HAP-1 (cell line): ENCODE results near the gene MKLN1.
A peak's percentile ranks its signal among the peaks of the same experiment; 100 is the strongest.

ENCODE experiments used
- DNase-seq, 2 experiments: peaks; one replicate each; pipeline ENCODE4 v3.0.0-alpha.2; 2016 to 2020; ENCODE audit warnings: low spot score in 2 of 2
- H3K27me3 ChIP-seq: fragments of 250-450 bp; sonication (Bioruptor Pico); 2 replicates; pipeline ENCODE4 v1.5.1; 2020; ENCODE audit warnings: low read depth, mild to moderate bottlenecking, moderate library complexity
- H3K36me3 ChIP-seq: fragments of 250-450 bp; sonication (Bioruptor Pico); replicated peaks from 2 replicates; pipeline ENCODE4 v1.5.1; 2020; ENCODE audit warnings: mild to moderate bottlenecking
- H3K4me1 ChIP-seq: fragments of 250-450 bp; sonication (Bioruptor Pico); 2 replicates; pipeline ENCODE4 v1.5.1; 2020; ENCODE audit warnings: mild to moderate bottlenecking
- H3K4me3 ChIP-seq: fragments of 250-450 bp; sonication (Bioruptor Pico); 2 replicates; pipeline ENCODE4 v1.5.1; 2020; ENCODE audit warnings: mild to moderate bottlenecking, moderate library complexity
- H3K9me3 ChIP-seq: fragments of 250-450 bp; sonication (Bioruptor Pico); 2 replicates; pipeline ENCODE4 v1.5.1; 2020; ENCODE audit warnings: mild to moderate bottlenecking, moderate library complexity
- in situ Hi-C: fragments of 300-500 bp; cut with MboI; formaldehyde crosslinking; loops from 3 replicates; pipeline ENCODE4 v1.14.3; 2020; ENCODE audit warnings: low sequenced_read_pairs, inconsistent platforms, mixed read lengths

MKLN1 gene

DNA sequence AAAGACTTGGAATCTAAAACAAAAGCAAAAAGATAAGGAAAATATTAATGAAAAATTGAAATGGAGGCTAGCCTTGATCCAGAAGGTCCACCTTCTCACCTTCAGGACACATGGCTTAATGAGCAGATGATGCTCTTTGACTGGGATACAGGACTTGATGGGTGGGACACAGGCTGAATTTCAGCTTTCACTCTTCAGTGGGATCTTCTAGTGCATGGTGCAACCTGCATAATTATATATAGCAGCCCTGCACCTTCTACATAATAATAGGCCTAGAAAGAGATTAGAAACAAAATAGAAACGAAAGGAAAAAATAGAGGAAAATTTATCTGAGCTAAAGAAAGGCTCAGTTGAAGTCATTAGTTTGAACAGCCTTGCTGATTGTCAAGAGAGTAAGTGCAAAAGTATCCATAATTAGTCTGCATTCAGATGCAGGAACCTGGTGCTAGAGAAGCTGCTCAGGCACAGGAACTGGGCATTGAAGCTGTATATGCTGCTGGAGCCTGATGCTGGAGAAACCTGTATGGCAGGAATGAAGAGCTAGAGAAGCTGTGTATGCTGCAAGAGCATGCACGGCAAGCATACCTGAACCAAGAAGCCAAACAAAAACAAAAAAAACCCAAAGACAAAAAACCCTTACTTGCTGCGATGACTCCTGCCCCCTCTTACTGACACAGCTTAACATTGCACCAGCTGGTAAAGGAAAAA is 19.4 kb downstream of the MKLN1 start:
- peaks cover 35% of the 10 kb centered on the region for H3K4me1 ChIP-seq
- in situ Hi-C loops: no loop called here
- no peaks in the 10 kb centered on the region for H3K36me3 ChIP-seq
- DNase-seq: peak; percentile 68 to 94
- no peak overlapping the region for H3K4me3 ChIP-seq
- no peaks in the 10 kb centered on the region for H3K9me3 ChIP-seq
- no peaks in the 10 kb centered on the region for H3K27me3 ChIP-seq

DNA sequence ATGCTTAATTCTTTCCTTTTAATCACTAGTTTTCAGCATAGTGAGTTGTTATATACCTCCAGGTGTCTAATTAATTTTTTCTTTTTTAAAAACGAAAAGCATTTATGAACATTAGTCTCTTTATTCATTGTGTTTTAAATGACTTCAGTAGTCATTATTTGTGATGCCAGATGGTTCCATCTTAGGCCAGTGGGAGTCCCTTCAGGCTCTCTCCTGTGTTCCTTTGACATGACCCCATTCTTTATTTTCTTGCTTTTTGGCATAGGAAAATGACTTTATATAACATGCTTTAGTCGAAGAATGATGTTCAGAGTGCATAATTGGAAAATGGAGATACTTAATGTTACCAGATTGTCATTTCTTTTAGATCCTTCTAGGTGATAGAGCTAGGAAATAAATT is 24.4 kb downstream of the MKLN1 start:
- peaks cover 43% of the 10 kb centered on the region for H3K4me1 ChIP-seq
- H3K4me3 ChIP-seq: no peak overlapping the region
- H3K27me3 ChIP-seq: no peaks in the 10 kb centered on the region
- DNase-seq: no peak
- no peaks in the 10 kb centered on the region for H3K9me3 ChIP-seq
- in situ Hi-C loops: no loop called here
- H3K36me3 ChIP-seq: no peaks in the 10 kb centered on the region; the same call in 1 of the 2 replicates

GRCh38 chr7:131354390-131354789 is 26.7 kb downstream of the MKLN1 start:
- DNase-seq: no peak
- H3K4me3 ChIP-seq: no peak overlapping the region
- in situ Hi-C loops: no loop called here
- H3K4me1 ChIP-seq: peaks cover 27% of the 10 kb centered on the region
- H3K27me3 ChIP-seq: no peaks in the 10 kb centered on the region
- no peaks in the 10 kb centered on the region for H3K9me3 ChIP-seq
- H3K36me3 ChIP-seq: no peaks in the 10 kb centered on the region; the same call in 1 of the 2 replicates

DNA sequence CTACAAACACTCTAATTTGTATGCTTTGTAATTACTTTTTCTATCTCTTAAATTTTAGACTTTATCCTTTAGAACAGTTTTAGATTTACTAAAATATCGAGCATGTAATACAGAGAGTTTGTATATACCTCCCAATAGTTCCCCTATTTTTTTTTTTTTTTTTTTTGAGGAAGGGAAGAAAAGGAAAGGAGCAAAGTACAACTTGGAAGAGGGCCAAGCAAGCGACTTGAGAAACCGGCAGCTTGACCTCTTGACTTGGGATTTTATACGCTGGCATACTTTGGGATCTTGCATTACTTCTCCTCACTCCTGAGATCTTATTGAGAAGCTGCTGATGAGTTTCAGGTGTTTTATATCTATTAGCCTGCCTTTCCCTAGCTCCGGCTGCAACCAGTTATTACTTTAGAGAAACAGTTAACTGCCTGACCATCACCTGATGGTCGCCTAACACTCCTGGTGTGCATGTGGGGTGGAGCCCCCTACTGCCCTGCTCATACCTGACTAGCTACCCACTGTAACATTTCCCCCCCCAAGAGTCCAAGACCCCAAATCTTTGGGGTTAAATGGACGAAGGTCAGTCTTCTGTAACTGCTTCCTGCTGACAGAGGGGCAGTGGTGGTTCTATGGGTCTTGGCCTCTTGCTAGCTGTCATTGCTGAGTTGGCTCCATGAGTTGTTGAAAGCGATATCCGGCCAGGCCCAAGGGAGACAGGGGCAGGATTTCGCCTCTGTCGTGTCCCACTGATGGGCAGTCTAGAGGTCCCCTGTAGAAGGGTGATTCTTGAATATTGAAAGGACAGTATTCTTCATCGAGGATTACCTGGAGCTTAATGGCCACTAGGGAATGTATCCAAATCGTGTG is 28.5 kb downstream of the MKLN1 start:
- H3K4me1 ChIP-seq: peaks cover 22% of the 10 kb centered on the region
- H3K4me3 ChIP-seq: no peak overlapping the region
- in situ Hi-C loops: no loop called here
- no peaks in the 10 kb centered on the region for H3K9me3 ChIP-seq
- no peaks in the 10 kb centered on the region; the same call in 1 of the 2 replicates for H3K36me3 ChIP-seq
- H3K27me3 ChIP-seq: no peaks in the 10 kb centered on the region
- DNase-seq: no peak

DNA sequence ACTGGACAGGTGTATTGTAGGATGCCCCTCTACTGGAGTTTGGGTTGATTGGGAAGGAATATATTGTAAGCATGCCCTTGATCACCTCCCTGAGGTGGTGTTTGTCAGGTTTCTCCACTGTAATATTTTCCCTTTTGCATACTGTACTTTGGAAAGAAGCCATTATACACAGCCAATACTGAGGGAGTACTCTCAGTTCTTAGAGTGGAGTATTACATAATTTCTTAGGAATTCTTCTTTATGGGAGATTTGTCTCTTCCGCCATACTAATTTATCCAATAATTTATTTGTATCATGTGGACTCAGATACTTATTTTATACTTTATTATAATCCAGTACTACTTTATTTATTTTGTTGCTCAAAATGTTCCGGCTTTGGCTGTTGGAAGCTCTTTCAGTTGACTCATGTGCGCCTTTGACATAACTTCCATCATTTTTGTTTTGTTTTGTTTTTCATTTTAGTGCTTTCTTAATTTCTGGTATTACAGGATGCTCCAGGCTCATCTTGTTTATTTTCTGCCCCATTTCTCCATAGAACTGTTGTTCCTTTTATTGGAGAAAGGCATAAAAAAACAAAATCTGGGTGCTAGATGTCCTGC is 29.7 kb downstream of the MKLN1 start:
- no peak overlapping the region for H3K4me3 ChIP-seq
- DNase-seq: no peak

GRCh38 chr7:131358636-131359035 is 31.0 kb downstream of the MKLN1 start:
- Histone ChIP-seq H3K27me3 (no peaks in the 10 kb centered on the region), H3K36me3 (no peaks in the 10 kb centered on the region), H3K4me3 (no peak overlapping the region), H3K4me1 (peaks cover 7% of the 10 kb centered on the region; the same call in 1 of the 2 replicates), H3K9me3 (no peaks in the 10 kb centered on the region)
- DNase-seq: no peak
- in situ Hi-C loops: no loop called here

More for the DNA sequence above, 29.7 kb downstream of the MKLN1 start:
- no peaks in the 10 kb centered on the region; the same call in 1 of the 2 replicates for H3K36me3 ChIP-seq
- in situ Hi-C loops: no loop called here
- no peaks in the 10 kb centered on the region for H3K9me3 ChIP-seq
- peaks cover 17% of the 10 kb centered on the region for H3K4me1 ChIP-seq
- no peaks in the 10 kb centered on the region for H3K27me3 ChIP-seq

GRCh38 chr7:131359136-131359776 is 31.6 kb downstream of the MKLN1 start:
- Histone ChIP-seq H3K27me3 (no peaks in the 10 kb centered on the region), H3K36me3 (no peaks in the 10 kb centered on the region), H3K4me3 (no peak overlapping the region), H3K4me1 (peaks cover 6% of the 10 kb centered on the region; the same call in 1 of the 2 replicates), H3K9me3 (no peaks in the 10 kb centered on the region)
- no peak for DNase-seq
- in situ Hi-C loops: no loop called here

GRCh38 chr7:131363719-131364118 is 36.0 kb downstream of the MKLN1 start:
- DNase-seq: no peak
- H3K27me3 ChIP-seq: no peaks in the 10 kb centered on the region
- H3K4me1 ChIP-seq: peaks cover 23% of the 10 kb centered on the region
- H3K9me3 ChIP-seq: no peaks in the 10 kb centered on the region
- no peaks in the 10 kb centered on the region for H3K36me3 ChIP-seq
- in situ Hi-C loops: no loop called here
- no peak overlapping the region for H3K4me3 ChIP-seq

- in situ Hi-C loops: no loop called here
- H3K27me3 ChIP-seq: no peaks in the 10 kb centered on the region
- H3K36me3 ChIP-seq: no peaks in the 10 kb centered on the region
- no peaks in the 10 kb centered on the region for H3K9me3 ChIP-seq
- H3K4me1 ChIP-seq: peaks cover 21% of the 10 kb centered on the region
- no peak for DNase-seq
- H3K4me3 ChIP-seq: no peak overlapping the region
Observed at GRCh38 chr7:131364767-131365344, 37.2 kb downstream of the MKLN1 start.

DNA sequence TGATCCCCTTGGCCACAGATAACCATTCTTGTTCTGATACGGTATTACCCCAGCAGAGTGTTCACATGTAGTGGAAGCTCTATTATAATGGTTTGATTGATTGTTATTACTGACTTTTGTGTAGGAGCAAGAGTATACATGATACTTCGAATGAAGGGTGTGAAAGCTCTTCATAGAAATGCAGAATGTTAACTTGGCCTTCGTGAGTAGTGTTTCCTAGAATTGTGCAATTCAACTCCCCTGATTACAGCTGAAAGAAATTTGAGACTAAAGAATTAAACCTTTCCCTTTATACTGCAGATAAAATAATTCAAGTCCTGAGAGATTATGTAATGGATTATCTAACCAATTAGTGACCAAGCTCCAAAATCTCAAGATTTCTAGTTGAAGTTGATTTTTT is 38.2 kb downstream of the MKLN1 start:
- Histone ChIP-seq H3K27me3 (no peaks in the 10 kb centered on the region), H3K9me3 (no peaks in the 10 kb centered on the region), H3K4me1 (peaks cover 23% of the 10 kb centered on the region), H3K36me3 (no peaks in the 10 kb centered on the region), H3K4me3 (no peak overlapping the region)
- in situ Hi-C loops: no loop called here
- peak in 1 of 2 experiments; percentile 94 for DNase-seq

GRCh38 chr7:131369354-131369753 is 41.7 kb downstream of the MKLN1 start:
- H3K4me1 ChIP-seq: peaks cover 33% of the 10 kb centered on the region
- no peaks in the 10 kb centered on the region for H3K27me3 ChIP-seq
- no peaks in the 10 kb centered on the region for H3K36me3 ChIP-seq
- in situ Hi-C loops: no loop called here
- no peak overlapping the region for H3K4me3 ChIP-seq
- no peak for DNase-seq
- H3K9me3 ChIP-seq: no peaks in the 10 kb centered on the region

DNA sequence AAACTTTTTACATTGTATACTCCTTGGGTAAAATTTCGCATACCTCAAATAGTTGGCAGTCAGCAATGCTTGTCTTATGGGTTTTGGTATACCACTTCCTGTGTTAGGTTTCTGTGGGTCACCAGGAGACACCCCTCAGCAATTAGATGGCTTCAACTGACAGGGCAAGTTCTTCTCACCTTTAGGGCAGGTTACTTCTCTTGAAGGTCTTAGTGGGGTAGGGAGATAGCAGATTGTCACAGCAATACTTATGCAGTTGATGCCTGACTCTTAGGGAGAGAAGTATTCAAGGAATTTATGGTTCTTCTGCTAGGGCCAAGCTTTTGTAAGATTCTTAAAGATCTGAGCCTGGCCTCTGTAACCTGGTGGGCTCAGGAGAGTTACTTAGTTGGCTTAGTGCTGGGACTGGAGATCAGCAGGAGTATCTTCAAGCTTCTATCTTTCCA is 42.9 kb downstream of the MKLN1 start:
- H3K4me3 ChIP-seq: no peak overlapping the region
- no peak for DNase-seq
- no peaks in the 10 kb centered on the region for H3K9me3 ChIP-seq
- in situ Hi-C loops: no loop called here
- peaks cover 23% of the 10 kb centered on the region for H3K4me1 ChIP-seq
- H3K36me3 ChIP-seq: no peaks in the 10 kb centered on the region
- H3K27me3 ChIP-seq: no peaks in the 10 kb centered on the region

DNA sequence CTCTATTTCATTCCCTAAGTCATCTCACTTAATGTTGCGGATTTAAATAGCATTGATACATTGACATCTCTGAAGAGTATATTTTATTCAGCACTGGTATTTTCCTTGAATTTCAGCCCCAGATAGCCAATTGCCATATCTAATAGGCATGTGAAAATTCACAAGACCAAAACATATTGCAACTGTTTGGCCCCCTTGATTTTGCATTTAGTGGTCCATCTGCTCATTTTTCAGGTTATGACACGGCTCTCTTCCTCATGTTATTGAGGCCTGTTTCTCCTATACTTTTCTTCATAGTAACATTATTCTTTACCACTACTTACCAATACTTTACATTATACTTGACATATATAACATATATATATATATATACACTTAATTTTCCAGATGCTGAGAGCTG is 43.7 kb downstream of the MKLN1 start:
- Histone ChIP-seq H3K27me3 (no peaks in the 10 kb centered on the region), H3K9me3 (no peaks in the 10 kb centered on the region), H3K4me3 (no peak overlapping the region), H3K36me3 (no peaks in the 10 kb centered on the region), H3K4me1 (peaks cover 15% of the 10 kb centered on the region; the same call in 1 of the 2 replicates)
- DNase-seq: no peak
- in situ Hi-C loops: no loop called here
